A673 (cell line): ENCODE data around the gene SLC38A3.

Experiments
- CTCF ChIP-seq: fragments of 300-800, 200-600 bp; sonication (generic); conservative IDR thresholded peaks from 2 replicates; pipeline ENCODE4 v1.5.1; 2017; ENCODE audit warnings: low read depth, mild to moderate bottlenecking, antibody characterized with exemption, low read length, moderate library complexity, mixed read lengths
- EZH2 ChIP-seq: fragments of 200-600 bp; sonication (generic); IDR thresholded peaks from 2 replicates; pipeline ENCODE4 v1.6.1; 2017; ENCODE audit warnings: borderline replicate concordance, low read depth, mild to moderate bottlenecking, mixed read lengths, antibody characterized with exemption, low read length; ENCODE audit not compliant: poor library complexity, severe bottlenecking

GRCh38 chr3:50237133-50237651 is 32.1 kb downstream of the SLC38A3 start:
- TF ChIP-seq EZH2 (no peak), CTCF (no peak)
